NCI-H146 treated with DMSO at 0.1 percent for 48 hours (cell line): Measurements from ENCODE around the gene SUN1.
"Not testable (repeated sequence)": the region's sequence is repeated elsewhere in the genome, so short reads cannot be mapped to it uniquely, and the experiment has no call there.

Experiments
- DNase-seq: peaks from one replicate; lab custom pipeline; 2025; ENCODE audit not compliant: unreplicated experiment; lab: John Stamatoyannopoulos, UW

Gene SUN1

GRCh38 chr7:832167-832967 is at the start of gene SUN1:
TSS of gene SUN1 (plus strand) at chr7:832476. CDS start at chr7:832525, 49 bp downstream.
- DNase-seq: no peak

GRCh38 chr7:782718-783449 is 49.4 kb upstream of the SUN1 start:
- no peak for DNase-seq

DNA sequence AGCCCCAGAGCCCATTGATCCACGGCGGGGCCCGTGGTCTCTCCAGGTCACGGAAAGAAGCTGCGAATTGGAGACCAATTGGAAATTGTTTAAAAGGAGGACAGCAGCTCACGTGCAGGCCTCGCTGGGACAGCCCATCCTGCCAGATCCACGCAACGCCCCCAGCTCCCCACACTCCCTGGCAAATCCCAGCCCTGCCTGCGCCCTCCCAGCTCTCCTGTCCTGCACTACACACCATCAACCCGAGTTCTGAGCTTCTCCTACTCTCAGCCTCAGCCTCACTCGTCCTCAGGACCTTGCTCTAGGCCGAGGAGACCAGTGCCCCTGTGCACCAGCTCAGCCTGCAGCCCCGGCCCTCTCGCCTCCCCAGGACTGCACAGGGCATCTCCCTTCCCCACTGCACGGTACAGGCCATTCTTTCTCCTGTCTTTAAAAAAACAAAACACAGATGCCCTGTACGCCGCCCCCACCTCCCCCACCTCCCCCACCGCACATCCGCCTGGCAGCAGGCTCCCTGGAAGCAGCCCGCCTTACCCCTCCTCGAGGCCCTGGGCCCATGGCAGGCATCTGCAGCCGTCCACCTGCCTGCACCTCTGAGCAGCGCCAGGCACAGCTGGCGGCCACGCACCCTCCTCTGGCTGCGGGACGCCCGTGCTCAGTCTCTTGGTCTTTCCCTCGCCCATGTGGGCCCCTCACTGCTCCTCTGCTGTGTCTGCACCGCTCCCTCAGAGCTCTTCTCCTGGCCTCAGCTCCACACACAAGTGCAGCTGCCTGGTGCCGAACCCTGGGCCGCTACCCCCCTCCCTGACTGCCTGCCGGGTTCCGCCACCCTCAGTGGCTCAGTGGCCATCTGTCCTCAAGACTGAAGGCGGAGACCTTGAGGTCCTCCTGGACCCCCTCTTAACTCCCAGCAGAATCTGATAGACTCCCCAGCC is 48.5 kb upstream of the SUN1 start:
- no peak for DNase-seq

GRCh38 chr7:784971-785370 is 47.3 kb upstream of the SUN1 start:
- no peak for DNase-seq

- no peak for DNase-seq
These were observed 46.9 kb upstream of the SUN1 start for GRCh38 chr7:785416-785815.

GRCh38 chr7:786472-787255 is 45.6 kb upstream of the SUN1 start:
- DNase-seq: no peak

GRCh38 chr7:787332-788240 is 44.7 kb upstream of the SUN1 start:
- no peak for DNase-seq

DNA sequence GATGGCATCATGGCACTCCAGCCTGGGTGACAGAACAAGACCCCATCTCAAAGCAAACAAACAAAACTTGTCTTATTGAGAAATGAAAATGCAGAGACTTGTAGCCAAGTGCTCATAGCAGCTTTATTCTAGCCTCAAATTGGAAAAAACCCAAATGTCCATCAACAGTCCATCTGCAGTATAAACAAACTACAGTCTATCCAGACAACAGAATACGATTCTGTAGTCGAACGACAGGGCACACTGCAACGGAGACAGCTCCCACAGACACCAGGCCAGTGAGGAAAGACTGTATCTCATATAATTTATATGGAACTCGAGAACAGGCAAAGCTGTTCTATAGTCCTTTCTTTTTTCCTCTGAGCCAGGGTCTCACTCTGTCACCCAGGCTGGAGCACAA is 40.8 kb upstream of the SUN1 start:
- DNase-seq: no peak

GRCh38 chr7:794207-794606 is 38.1 kb upstream of the SUN1 start:
- DNase-seq: no peak

DNA sequence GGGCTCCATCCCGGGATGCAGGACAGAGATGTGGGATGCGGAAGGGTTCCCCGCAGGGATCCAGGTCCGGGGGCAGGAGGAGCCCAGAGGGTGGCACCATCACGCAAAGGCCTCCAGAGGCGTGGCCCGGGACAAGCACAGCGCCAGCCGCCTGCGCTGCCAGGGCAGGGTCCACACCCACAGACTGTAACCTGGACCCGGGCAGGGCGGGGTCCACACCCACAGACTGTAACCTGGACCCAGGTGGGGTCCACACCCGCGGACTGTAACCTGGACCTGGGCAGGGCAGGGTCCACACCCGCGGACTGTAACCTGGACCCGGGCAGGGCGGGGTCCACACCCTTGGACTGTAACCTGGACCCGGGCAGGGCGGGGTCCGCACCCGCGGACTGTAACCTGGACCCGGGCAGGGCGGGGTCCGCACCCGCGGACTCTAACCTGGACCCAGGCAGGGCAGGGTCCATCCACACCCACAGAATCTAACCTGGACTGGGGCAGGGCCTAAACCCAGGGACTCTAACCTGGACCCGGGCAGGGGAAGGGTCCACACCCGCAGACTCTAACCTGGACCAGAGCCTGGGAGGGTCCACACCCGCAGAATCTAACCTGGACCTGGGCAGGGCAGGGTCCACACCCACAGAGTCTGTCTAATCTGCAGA is 37.5 kb upstream of the SUN1 start:
- DNase-seq: no peak

GRCh38 chr7:796434-797169 is 35.7 kb upstream of the SUN1 start:
- DNase-seq: not testable (repeated sequence)

GRCh38 chr7:798921-799470 is 33.3 kb upstream of the SUN1 start:
- DNase-seq: no peak

GRCh38 chr7:800692-801091 is 31.6 kb upstream of the SUN1 start:
- no peak for DNase-seq

- not testable (repeated sequence) for DNase-seq
These were observed 30.9 kb upstream of the SUN1 start for GRCh38 chr7:801351-801750.

GRCh38 chr7:801940-802381 is 30.3 kb upstream of the SUN1 start:
- DNase-seq: no peak

DNA sequence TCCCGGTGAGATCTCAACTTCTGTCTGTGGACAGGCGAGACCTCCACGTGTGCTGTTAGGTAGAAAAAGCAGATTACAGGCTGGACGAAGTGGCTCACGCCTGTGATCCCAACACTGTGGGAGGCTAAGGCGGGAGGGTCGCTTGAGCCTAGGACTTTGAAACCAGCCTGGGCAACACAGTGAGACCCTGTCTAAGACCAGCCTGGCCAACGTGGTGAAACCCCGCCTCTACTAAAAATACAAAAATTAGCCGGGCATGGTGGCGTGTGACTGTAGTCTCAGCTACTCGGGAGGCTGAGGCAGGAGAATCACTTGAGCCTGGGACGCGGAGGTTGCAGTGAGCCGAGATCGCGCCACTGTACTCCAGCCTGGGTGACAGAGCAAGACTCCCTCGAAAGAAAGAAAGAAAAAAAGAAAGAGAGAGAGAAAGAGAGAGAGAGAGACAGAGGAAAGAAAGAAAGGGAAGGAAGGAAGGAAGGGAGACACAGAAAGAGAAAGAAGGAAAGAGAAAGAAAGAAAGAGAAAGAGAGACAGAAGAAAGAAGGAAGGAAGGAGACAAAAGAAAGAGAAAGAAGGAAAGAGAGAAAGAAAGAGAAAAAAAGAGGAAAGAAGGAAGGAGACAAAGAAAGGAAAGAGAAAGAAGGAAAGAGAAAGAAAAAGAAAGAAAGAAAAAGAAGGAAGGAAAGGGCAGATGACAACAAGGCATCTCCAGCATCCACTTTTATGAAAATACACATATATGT is 29.6 kb upstream of the SUN1 start:
- DNase-seq: no peak

- DNase-seq: no peak
These were observed 29.0 kb upstream of the SUN1 start for GRCh38 chr7:803243-803635.
